H9 (cell line): ENCODE results near the gene DENND1A. TPM values are rescaled to one million over a fixed set of nuclear protein-coding genes. Genes with fewer than 3 reads are reported as not detected.

ENCODE experiments used
- DNase-seq: peaks from one replicate; pipeline ENCODE4 v3.0.0-alpha.2; 2017
- H2AFZ ChIP-seq: one replicate; pipeline ENCODE4 v1.6.1; 2013; ENCODE audit warnings: mild to moderate bottlenecking, low read length, control low read depth, moderate library complexity
- H2AK5ac ChIP-seq: 2 replicates; pipeline ENCODE4 v1.6.1; 2013; ENCODE audit warnings: low read length, control low read depth, mixed read lengths; ENCODE audit not compliant: insufficient read length
- H2BK120ac ChIP-seq: one replicate; pipeline ENCODE4 v1.6.1; 2013; ENCODE audit warnings: low read depth, mild to moderate bottlenecking, low read length, control low read depth, inconsistent platforms; ENCODE audit not compliant: poor library complexity, severe bottlenecking
- H2BK12ac ChIP-seq: 2 replicates; pipeline ENCODE4 v1.6.1; 2013; ENCODE audit warnings: low read length, control low read depth, mixed read lengths, low read depth; ENCODE audit not compliant: insufficient read length
- H2BK15ac ChIP-seq: 2 replicates; pipeline ENCODE4 v1.6.1; 2013; ENCODE audit warnings: low read depth, low read length, control low read depth
- H2BK20ac ChIP-seq: one replicate; pipeline ENCODE4 v1.6.1; 2013; ENCODE audit warnings: low read depth, mild to moderate bottlenecking, low read length, control low read depth, inconsistent platforms; ENCODE audit not compliant: poor library complexity, severe bottlenecking
- H2BK5ac ChIP-seq: 2 replicates; pipeline ENCODE4 v1.6.1; 2013; ENCODE audit warnings: low read length, control low read depth, mixed read lengths; ENCODE audit not compliant: insufficient read length
- H3K14ac ChIP-seq: 2 replicates; pipeline ENCODE4 v1.6.1; 2013; ENCODE audit warnings: low read length, control low read depth; ENCODE audit not compliant: insufficient read depth
- H3K18ac ChIP-seq: 2 replicates; pipeline ENCODE4 v1.6.1; 2013; ENCODE audit warnings: low read depth, mild to moderate bottlenecking, mixed read lengths, low read length, control low read depth; ENCODE audit not compliant: insufficient read length
- H3K23ac ChIP-seq: 2 replicates; pipeline ENCODE4 v1.6.1; 2013; ENCODE audit warnings: low read length, control low read depth, mixed read lengths, low read depth; ENCODE audit not compliant: insufficient read length
- H3K23me2 ChIP-seq: 2 replicates; pipeline ENCODE4 v1.6.1; 2013; ENCODE audit warnings: low read depth, mild to moderate bottlenecking, mixed read lengths, low read length, control low read depth; ENCODE audit not compliant: insufficient read length, poor library complexity, severe bottlenecking
- H3K27ac ChIP-seq: 2 replicates; pipeline ENCODE4 v1.5.1; 2013; ENCODE audit warnings: low read length, control low read depth, mixed read lengths, low read depth; ENCODE audit not compliant: insufficient read length
- H3K27me3 ChIP-seq: 2 replicates; pipeline ENCODE4 v1.6.1; 2013; ENCODE audit warnings: low read length, control low read depth, inconsistent platforms; ENCODE audit not compliant: insufficient read depth
- H3K4ac ChIP-seq: 2 replicates; pipeline ENCODE4 v1.6.1; 2013; ENCODE audit warnings: low read depth, mild to moderate bottlenecking, control low read depth, inconsistent platforms, low read length, moderate library complexity
- H3K4me1 ChIP-seq: 2 replicates; pipeline ENCODE4 v1.6.1; 2013; ENCODE audit warnings: low read length, control low read depth, inconsistent platforms; ENCODE audit not compliant: insufficient read depth
- H3K4me2 ChIP-seq: 2 replicates; pipeline ENCODE4 v1.6.1; 2013; ENCODE audit warnings: low read length, control low read depth, mixed read lengths; ENCODE audit not compliant: insufficient read length, insufficient read depth
- H3K56ac ChIP-seq: 2 replicates; pipeline ENCODE4 v1.6.1; 2013; ENCODE audit warnings: low read depth, mild to moderate bottlenecking, mixed read lengths, low read length, control low read depth; ENCODE audit not compliant: insufficient read length
- H3K79me1 ChIP-seq: 2 replicates; pipeline ENCODE4 v1.6.1; 2013; ENCODE audit warnings: low read depth, mild to moderate bottlenecking, moderate library complexity, low read length, control low read depth, inconsistent platforms; ENCODE audit not compliant: insufficient read depth, poor library complexity, severe bottlenecking
- H3K79me2 ChIP-seq: 2 replicates; pipeline ENCODE4 v1.6.1; 2013; ENCODE audit warnings: low read length, control low read depth, inconsistent platforms; ENCODE audit not compliant: insufficient read depth
- H3K9ac ChIP-seq: 2 replicates; pipeline ENCODE4 v1.6.1; 2013; ENCODE audit warnings: low read length, control low read depth, mixed read lengths; ENCODE audit not compliant: insufficient read length; ENCODE audit errors: extremely low read depth
- H3K9me3 ChIP-seq: one replicate; pipeline ENCODE4 v1.6.1; 2013; ENCODE audit warnings: low read depth, low read length, inconsistent platforms; ENCODE audit not compliant: control insufficient read depth
- H3T11ph ChIP-seq: one replicate; pipeline ENCODE4 v1.6.1; 2013; ENCODE audit warnings: mild to moderate bottlenecking, low read length, control low read depth, inconsistent platforms
- H4K20me1 ChIP-seq: one replicate; pipeline ENCODE4 v1.6.1; 2013; ENCODE audit not compliant: control insufficient read depth, insufficient read length, insufficient read depth
- H4K5ac ChIP-seq: 2 replicates; pipeline ENCODE4 v1.6.1; 2013; ENCODE audit warnings: low read depth, mild to moderate bottlenecking, mixed read lengths, low read length, control low read depth; ENCODE audit not compliant: insufficient read length
- H4K8ac ChIP-seq: replicated peaks from 2 replicates; pipeline ENCODE4 v1.6.1; 2013; ENCODE audit warnings: low read length, control low read depth, mixed read lengths, low read depth; ENCODE audit not compliant: insufficient read length
- H4K91ac ChIP-seq: 2 replicates; pipeline ENCODE4 v1.6.1; 2013; ENCODE audit warnings: low read depth, mild to moderate bottlenecking, moderate library complexity, mixed read lengths, low read length, control low read depth; ENCODE audit not compliant: insufficient read length
- H3K27ac Mint-ChIP-seq, 3 experiments: 2 replicates in 2 of 3; 3 replicates in 1 of 3; pipeline ENCODE4 v1.8.0; 2020 to 2021; ENCODE audit warnings: mixed read lengths in 3 of 3, mild to moderate bottlenecking in 1 of 3, moderate library complexity in 1 of 3
- H3K27me3 Mint-ChIP-seq: 2 replicates; pipeline ENCODE4 v1.8.0; 2021; ENCODE audit warnings: low read depth, mild to moderate bottlenecking, moderate library complexity, mixed read lengths
- H3K36me3 Mint-ChIP-seq, 3 experiments: 2 replicates in 2 of 3; 3 replicates in 1 of 3; pipeline ENCODE4 v1.8.0; 2020 to 2021; ENCODE audit warnings: low read depth in 3 of 3, mixed read lengths in 3 of 3; ENCODE audit not compliant: insufficient read depth in 1 of 3
- H3K4me1 Mint-ChIP-seq, 2 experiments: 2 replicates each; pipeline ENCODE4 v1.8.0; 2020; ENCODE audit warnings: mixed read lengths in 2 of 2
- H3K4me3 Mint-ChIP-seq, 2 experiments: 2 replicates in 1 of 2; 3 replicates in 1 of 2; pipeline ENCODE4 v1.8.0; 2020 to 2021; ENCODE audit warnings: mild to moderate bottlenecking in 2 of 2, mixed read lengths in 2 of 2, moderate library complexity in 1 of 2
- H3K9me3 Mint-ChIP-seq, 2 experiments: 2 replicates in 1 of 2; 3 replicates in 1 of 2; pipeline ENCODE4 v1.8.0; 2020; ENCODE audit warnings: mild to moderate bottlenecking in 2 of 2, mixed read lengths in 2 of 2, moderate library complexity in 1 of 2
- WGBS: extraction: QIAGEN DNeasy Blood & Tissue Kit; methylation state at CpG from one replicate; pipeline ENCODE4 v1.1.7; 2013; ENCODE audit warnings: missing lambda C conversion rate, low lambda C conversion rate, mixed read lengths; ENCODE audit not compliant: insufficient read length; ENCODE audit errors: extremely low coverage; 5-methylcytosine and 5-hydroxymethylcytosine counted together
- total RNA-seq: library from RNA; stranded (reverse); gene quantifications from 2 replicates; pipeline ENCODE4 v1.2.1, GENCODE V29; 2021
- TF ChIP-seq, protein P1 (sequence below): fragments of 200-600 bp; sonication (generic); conservative IDR thresholded peaks from 3 replicates; pipeline ENCODE4 v1.8.0; 2021; ENCODE audit warnings: antibody characterized with exemption, mild to moderate bottlenecking

The DENND1A gene
- total RNA-seq, 1 experiment from 2014 or later = 20.4 TPM

DNA sequence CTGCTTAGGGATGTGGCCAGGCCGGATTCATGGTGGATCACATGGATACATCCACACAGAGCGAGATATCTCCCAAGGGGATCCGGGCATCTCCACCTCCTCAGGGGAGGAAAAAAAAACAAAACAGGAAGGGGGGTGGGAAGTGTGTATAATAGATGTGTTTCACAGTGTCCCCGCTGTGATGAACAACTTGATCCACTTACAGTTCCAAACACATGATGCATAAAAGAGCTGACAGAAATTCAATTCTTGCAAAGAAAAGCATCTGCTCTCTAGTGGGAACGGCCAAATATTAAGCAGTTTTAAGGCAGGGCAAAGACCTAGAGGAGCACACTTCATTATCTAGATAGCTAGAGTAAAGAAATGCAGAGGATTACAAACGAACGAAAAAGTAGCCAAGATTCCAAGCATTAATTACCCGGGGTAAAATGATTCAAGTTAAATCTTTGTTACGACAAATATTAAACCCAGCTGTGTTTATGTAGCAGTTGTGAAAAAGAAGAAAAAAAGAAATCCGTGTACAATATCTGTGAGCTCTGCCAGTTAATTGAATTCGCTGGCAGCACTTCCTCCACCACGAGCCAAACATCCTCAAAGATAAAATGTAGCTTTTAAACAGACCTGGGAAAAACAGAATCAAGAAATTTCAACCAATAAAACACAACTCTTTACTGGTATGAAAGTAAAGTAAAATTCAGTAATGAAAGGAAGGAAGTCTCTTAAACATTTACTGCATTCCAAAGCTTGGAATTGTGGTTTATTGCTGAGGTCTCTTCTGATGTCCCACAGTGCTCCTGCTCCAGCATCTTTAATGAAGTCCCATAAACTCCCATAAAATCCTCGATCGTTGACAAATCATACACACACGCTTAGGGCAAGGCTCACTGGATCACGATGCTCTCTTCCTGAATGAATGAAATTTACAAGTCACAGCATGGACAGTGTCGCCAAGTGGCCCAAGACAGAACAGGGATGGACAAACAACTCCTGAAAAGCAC is 360.9 kb downstream of the DENND1A start:
- Histone ChIP-seq H4K8ac (no peak overlapping the region), H4K91ac (no peak overlapping the region), H2AK5ac (no peak overlapping the region), H2BK5ac (no peak overlapping the region), H3T11ph (no peak overlapping the region), H2BK12ac (no peak overlapping the region), H3K23ac (no peak overlapping the region), H2BK15ac (no peak overlapping the region), H3K9me3 (no peaks in the 10 kb centered on the region), H2AFZ (no peak overlapping the region), H3K56ac (no peak overlapping the region), H4K20me1 (no peaks in the 10 kb centered on the region), H3K9ac (no peak overlapping the region), H3K4me2 (no peak overlapping the region), H3K79me1 (no peaks in the 10 kb centered on the region), H3K4me1 (no peaks in the 10 kb centered on the region), H3K27ac (no peak overlapping the region), H3K14ac (no peak overlapping the region), H3K4ac (no peak overlapping the region), H2BK20ac (no peak overlapping the region), H3K18ac (no peak overlapping the region), H3K23me2 (no peaks in the 10 kb centered on the region), H2BK120ac (no peak overlapping the region), H4K5ac (no peak overlapping the region), H3K27me3 (no peaks in the 10 kb centered on the region), H3K79me2 (no peaks in the 10 kb centered on the region)
- H3K36me3 Mint-ChIP-seq = no peaks in the 10 kb centered on the region; a peak in 1 of 7 replicates
- no peaks in the 10 kb centered on the region for H3K9me3 Mint-ChIP-seq
- TF ChIP-seq, protein P1, sequence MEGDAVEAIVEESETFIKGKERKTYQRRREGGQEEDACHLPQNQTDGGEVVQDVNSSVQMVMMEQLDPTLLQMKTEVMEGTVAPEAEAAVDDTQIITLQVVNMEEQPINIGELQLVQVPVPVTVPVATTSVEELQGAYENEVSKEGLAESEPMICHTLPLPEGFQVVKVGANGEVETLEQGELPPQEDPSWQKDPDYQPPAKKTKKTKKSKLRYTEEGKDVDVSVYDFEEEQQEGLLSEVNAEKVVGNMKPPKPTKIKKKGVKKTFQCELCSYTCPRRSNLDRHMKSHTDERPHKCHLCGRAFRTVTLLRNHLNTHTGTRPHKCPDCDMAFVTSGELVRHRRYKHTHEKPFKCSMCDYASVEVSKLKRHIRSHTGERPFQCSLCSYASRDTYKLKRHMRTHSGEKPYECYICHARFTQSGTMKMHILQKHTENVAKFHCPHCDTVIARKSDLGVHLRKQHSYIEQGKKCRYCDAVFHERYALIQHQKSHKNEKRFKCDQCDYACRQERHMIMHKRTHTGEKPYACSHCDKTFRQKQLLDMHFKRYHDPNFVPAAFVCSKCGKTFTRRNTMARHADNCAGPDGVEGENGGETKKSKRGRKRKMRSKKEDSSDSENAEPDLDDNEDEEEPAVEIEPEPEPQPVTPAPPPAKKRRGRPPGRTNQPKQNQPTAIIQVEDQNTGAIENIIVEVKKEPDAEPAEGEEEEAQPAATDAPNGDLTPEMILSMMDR = no peak
- H3K4me1 Mint-ChIP-seq = peaks cover 0 to 2% of the 10 kb centered on the region in 2 experiments; a peak in 1 of 4 replicates
- no peak for DNase-seq
- 0 out of 7 replicates have a peak overlapping the region, but pooled peaks of 1 of the 3 experiments have one; percentile 8 for H3K27ac Mint-ChIP-seq
- no CpG with 5 or more reads among the region's 17 CpGs for WGBS
- H3K27me3 Mint-ChIP-seq = no peaks in the 10 kb centered on the region
- H3K4me3 Mint-ChIP-seq = no peak overlapping the region; a peak in 1 of 5 replicates
